H1 (cell line): Measurements from ENCODE around the gene SYNGR3. TPM values are rescaled to one million over a fixed set of nuclear protein-coding genes. Genes with fewer than 3 reads are reported as not detected.

ENCODE experiments used
- CTCF ChIA-PET: fragments of 300-600 bp; sonication (Branson Sonifier 250); formaldehyde crosslinking; loops from one replicate; lab custom pipeline; 2021; ENCODE audit not compliant: partially characterized antibody; lab: Charles Lee
- POLR2A ChIA-PET: fragments of 300-600 bp; sonication (Branson Sonifier 250); formaldehyde crosslinking; loops from one replicate; lab custom pipeline; 2021; ENCODE audit warnings: inconsistent platforms; ENCODE audit not compliant: partially characterized antibody; lab: Charles Lee
- DNase-seq, 2 experiments: peaks; one replicate each; pipeline versions ENCODE4 v3.0.0 to v3.0.0-alpha.2; 2010 to 2022; ENCODE audit warnings: low spot score in 2 of 2, low read depth in 1 of 2, mixed read lengths in 1 of 2
- FAIRE-seq: peaks from 2 replicates; lab custom pipeline; 2011; peaks lifted over from hg19 to GRCh38; lab: Jason Lieb, UNC
- H2AFZ ChIP-seq: 2 replicates; pipeline ENCODE4 v1.8.1; 2012; ENCODE audit warnings: low read length, inconsistent platforms
- H2AK5ac ChIP-seq: 2 replicates; pipeline ENCODE4 v1.6.1; 2013; ENCODE audit warnings: low read depth, low read length
- H2BK120ac ChIP-seq: replicated peaks from 2 replicates; pipeline ENCODE3; 2013; ENCODE audit warnings: low read depth, low read length, inconsistent platforms
- H2BK12ac ChIP-seq: 2 replicates; pipeline ENCODE4 v1.6.1; 2013; ENCODE audit warnings: low read depth, low read length
- H2BK15ac ChIP-seq: 2 replicates; pipeline ENCODE4 v1.6.1; 2013; ENCODE audit warnings: low read length
- H2BK20ac ChIP-seq: 2 replicates; pipeline ENCODE4 v1.6.1; 2013; ENCODE audit warnings: low read length
- H2BK5ac ChIP-seq: 2 replicates; pipeline ENCODE4 v1.6.1; 2013; ENCODE audit warnings: low read depth, low read length
- H3K14ac ChIP-seq: 2 replicates; pipeline ENCODE4 v1.6.1; 2013; ENCODE audit warnings: inconsistent platforms; ENCODE audit not compliant: insufficient read length
- H3K18ac ChIP-seq: 2 replicates; pipeline ENCODE4 v1.6.1; 2013; ENCODE audit warnings: low read length; ENCODE audit errors: extremely low read depth
- H3K23ac ChIP-seq: 2 replicates; pipeline ENCODE4 v1.6.1; 2013; ENCODE audit warnings: inconsistent platforms; ENCODE audit not compliant: insufficient read length
- H3K23me2 ChIP-seq: 2 replicates; pipeline ENCODE4 v1.6.1; 2013; ENCODE audit warnings: low read depth, low read length
- H3K27ac ChIP-seq: 2 replicates; pipeline ENCODE4 v1.6.1; 2011; ENCODE audit warnings: low read depth, low read length, inconsistent platforms
- H3K27me3 ChIP-seq, 4 experiments: replicated peaks in 1 of 4; 1 replicate in 1 of 4; 2 replicates in 3 of 4; pipeline versions ENCODE4 v1.6.1 to v1.8.1; 2011 to 2013; ENCODE audit warnings: low read length in 3 of 4, mild to moderate bottlenecking in 3 of 4, inconsistent platforms in 2 of 4, mixed read lengths in 2 of 4, moderate library complexity in 1 of 4; ENCODE audit not compliant: control insufficient read depth in 3 of 4, insufficient read depth in 3 of 4; ENCODE audit errors: extremely low read depth in 1 of 4
- H3K36me3 ChIP-seq, 4 experiments: 2 replicates each; pipeline versions ENCODE4 v1.6.1 to v1.8.1; 2011 to 2013; ENCODE audit warnings: mild to moderate bottlenecking in 4 of 4, low read length in 3 of 4, moderate library complexity in 2 of 4, control low read depth in 1 of 4, inconsistent platforms in 1 of 4; ENCODE audit not compliant: insufficient read depth in 4 of 4, control insufficient read depth in 2 of 4
- H3K4ac ChIP-seq: replicated peaks from 2 replicates; pipeline ENCODE3; 2013; ENCODE audit warnings: low read length, low read depth, mixed read lengths, inconsistent platforms; ENCODE audit not compliant: insufficient read length
- H3K4me1 ChIP-seq, 4 experiments: replicated peaks in 1 of 4; 1 replicate in 1 of 4; 2 replicates in 3 of 4; pipeline versions ENCODE4 v1.6.1 to v1.8.1; 2011 to 2013; ENCODE audit warnings: low read length in 3 of 4, inconsistent platforms in 2 of 4, mixed read lengths in 1 of 4; ENCODE audit not compliant: insufficient read depth in 4 of 4, control insufficient read depth in 3 of 4
- H3K4me2 ChIP-seq, 2 experiments: 2 replicates each; pipeline versions ENCODE4 v1.6.1 to v1.8.1; 2011 to 2013; ENCODE audit warnings: low read depth in 2 of 2, low read length in 2 of 2, control low read depth in 1 of 2, inconsistent platforms in 1 of 2, mild to moderate bottlenecking in 1 of 2; ENCODE audit not compliant: insufficient read depth in 1 of 2
- H3K4me3 ChIP-seq, 4 experiments: fragments of 200-600, 300-600 bp in 1 of 4; sonication (generic), shearing (Covaris generic), sonication (Bioruptor Twin) in 1 of 4; 2 replicates each; pipeline versions ENCODE4 v1.5.1 to v1.8.1; 2011 to 2016; ENCODE audit warnings: low read length in 4 of 4, low read depth in 3 of 4, control low read depth in 2 of 4, inconsistent platforms in 2 of 4, mild to moderate bottlenecking in 2 of 4, mixed read lengths in 1 of 4, moderate library complexity in 1 of 4; ENCODE audit not compliant: insufficient read depth in 2 of 4; ENCODE audit errors: extremely low read depth in 1 of 4
- H3K56ac ChIP-seq: replicated peaks from 2 replicates; pipeline ENCODE3; 2013; ENCODE audit warnings: low read depth, mild to moderate bottlenecking, mixed read lengths, low read length, inconsistent platforms; ENCODE audit not compliant: insufficient read length
- H3K79me1 ChIP-seq: 2 replicates; pipeline ENCODE4 v1.6.1; 2013; ENCODE audit warnings: low read depth, low read length, control low read depth
- H3K79me2 ChIP-seq, 2 experiments: 2 replicates each; pipeline versions ENCODE4 v1.6.1 to v1.8.1; 2012 to 2013; ENCODE audit warnings: low read length in 2 of 2, mild to moderate bottlenecking in 2 of 2, inconsistent platforms in 1 of 2; ENCODE audit not compliant: insufficient read depth in 2 of 2, control insufficient read depth in 1 of 2
- H3K9ac ChIP-seq, 4 experiments: replicated peaks in 1 of 4; 1 replicate in 1 of 4; 2 replicates in 3 of 4; pipeline versions ENCODE4 v1.6.1 to v1.8.1; 2011 to 2013; ENCODE audit warnings: low read depth in 3 of 4, low read length in 3 of 4, control low read depth in 2 of 4, mild to moderate bottlenecking in 2 of 4, moderate library complexity in 2 of 4, inconsistent platforms in 1 of 4; ENCODE audit errors: extremely low read depth in 1 of 4
- H3K9me3 ChIP-seq, 2 experiments: 2 replicates each; pipeline versions ENCODE4 v1.6.1 to v1.8.1; 2012 to 2013; ENCODE audit warnings: mild to moderate bottlenecking in 2 of 2, moderate library complexity in 2 of 2, control low read depth in 1 of 2, inconsistent platforms in 1 of 2, low read depth in 1 of 2, low read length in 1 of 2, mixed read lengths in 1 of 2; ENCODE audit not compliant: insufficient read depth in 2 of 2
- H4K20me1 ChIP-seq, 2 experiments: replicated peaks in 1 of 2; 2 replicates each; pipeline versions ENCODE3 to v1.8.1; 2011 to 2013; ENCODE audit warnings: inconsistent platforms in 2 of 2, low read length in 2 of 2, mild to moderate bottlenecking in 1 of 2; ENCODE audit not compliant: insufficient read depth in 2 of 2, control insufficient read depth in 1 of 2
- H4K5ac ChIP-seq: 2 replicates; pipeline ENCODE4 v1.6.1; 2013; ENCODE audit warnings: low read length, low read depth, mixed read lengths, inconsistent platforms; ENCODE audit not compliant: insufficient read length
- H4K8ac ChIP-seq: 2 replicates; pipeline ENCODE4 v1.8.0; 2013; ENCODE audit warnings: mild to moderate bottlenecking, moderate library complexity, low read length, inconsistent platforms; ENCODE audit not compliant: insufficient read depth; ENCODE audit errors: extremely low read depth
- H4K91ac ChIP-seq: replicated peaks from 2 replicates; pipeline ENCODE3; 2013; ENCODE audit warnings: low read length, mixed read lengths, inconsistent platforms; ENCODE audit not compliant: insufficient read length
- ATF2 ChIP-seq: IDR thresholded peaks from 2 replicates; pipeline ENCODE4 v1.6.1; 2012; ENCODE audit warnings: low read length, inconsistent platforms
- KDM4A ChIP-seq: IDR thresholded peaks from one replicate; pipeline ENCODE4 v1.7.1; 2012; ENCODE audit warnings: low read depth, mild to moderate bottlenecking, moderate library complexity, low read length, inconsistent platforms; ENCODE audit not compliant: severe bottlenecking
- PHF8 ChIP-seq: fragments of 200-600 bp; sonication (generic); conservative IDR thresholded peaks from 2 replicates; pipeline ENCODE4 v1.7.1; 2012; ENCODE audit warnings: low read depth, mild to moderate bottlenecking, inconsistent platforms, low read length, moderate library complexity
- WGBS, 2 experiments: shearing (Covaris generic) in 1 of 2; methylation state at CpG; one replicate each; pipeline versions ENCODE4 v1.1.6 to v1.1.7; 2013 to 2015; ENCODE audit warnings: low lambda C conversion rate in 2 of 2, mixed read lengths in 2 of 2, inconsistent platforms in 1 of 2, low coverage in 1 of 2, missing lambda C conversion rate in 1 of 2; ENCODE audit not compliant: insufficient replicate concordance in 2 of 2, insufficient coverage in 1 of 2, insufficient read length in 1 of 2; ENCODE audit errors: extremely low coverage in 1 of 2, missing lambda C conversion rate in 1 of 2; 5-methylcytosine and 5-hydroxymethylcytosine counted together
- polyA plus RNA-seq, 7 experiments: library from polyadenylated mRNA; depleted of rRNA in 3 of 7; stranded (reverse) in 5 of 7; unstranded in 2 of 7; fragments of >200 nt in 5 of 7; fragments of 200-250 nt in 2 of 7; gene quantifications; 1 replicate in 5 of 7; 2 replicates in 1 of 7; 4 replicates in 1 of 7; pipeline versions ENCODE4 v1.2.1 to v1.2.3, GENCODE V29; 2011 to 2013; ENCODE audit warnings: missing spikeins in 2 of 7, mixed read lengths in 2 of 7
- total RNA-seq: library from RNA; stranded (reverse); fragmentation: NEBNext Ultra II Directional; extraction: Animal tissue kit (Norgen Biotek cat#: 25700); gene quantifications from 2 replicates; pipeline ENCODE4 v1.2.1, GENCODE V29; 2021

The SYNGR3 gene
- total and polyA plus RNA-seq, 2 of the 8 experiments (the other 6 are each of a cell fraction or from before 2014, with no cell fraction given) = 36.2 to 49.9 TPM

- no peak for DNase-seq
- Histone ChIP-seq H2AK5ac (no peak overlapping the region), H3K4me3 (peak overlapping the region; percentile 36 to 77 (median 51); a peak in 7 of 8 replicates), H3K18ac (no peak overlapping the region), H3K23me2 (peaks cover 22% of the 10 kb centered on the region; the same call in 1 of the 2 replicates), H2BK20ac (no peak overlapping the region), H4K91ac (no peak overlapping the region), H2BK120ac (no peak overlapping the region), H4K5ac (no peak overlapping the region), H3K27me3 (peaks cover 4 to 37% (median 24%) of the 10 kb centered on the region in 4 experiments), H3K9ac (no peak overlapping the region), H4K20me1 (peaks cover 7 to 10% of the 10 kb centered on the region in 2 experiments), H3K79me2 (peaks cover 0 to 3% of the 10 kb centered on the region in 2 experiments; a peak in 1 of 4 replicates), H3K4ac (no peak overlapping the region), H3K4me2 (peak overlapping the region; percentile 83 to 96; a peak in 3 of 4 replicates), H3K23ac (no peak overlapping the region), H2AFZ (no peak overlapping the region), H4K8ac (0 out of 2 replicates have a peak overlapping the region, but pooled peaks have one; percentile 37), H3K4me1 (peaks cover 0 to 31% (median 19%) of the 10 kb centered on the region in 4 experiments; a peak in 6 of 7 replicates), H3K9me3 (no peaks in the 10 kb centered on the region), H3K79me1 (no peaks in the 10 kb centered on the region), H2BK15ac (no peak overlapping the region), H2BK12ac (no peak overlapping the region), H3K27ac (no peak overlapping the region), H3K14ac (no peak overlapping the region), H2BK5ac (no peak overlapping the region), H3K36me3 (peaks cover 2 to 5% (median 3%) of the 10 kb centered on the region in 4 experiments; a peak in 3 of 8 replicates), H3K56ac (no peak overlapping the region)
- ChIA-PET POLR2A (interaction anchor here (0.6 to 28.2 kb wide), 9 partner anchors 7 to 165 kb away, joined by 3 to 736 read pairs (median 10); partner anchors contain the start of genes GFER, NDUFB10, NOXO1 and RNF151), CTCF (interaction anchor here (1.4 to 6.8 kb wide), 3 partner anchors 8 to 100 kb away, joined by 3 to 55 read pairs (median 5); partner anchors contain the start of gene NOXO1)
- no peak for FAIRE-seq
- TF ChIP-seq KDM4A (peak; percentile 7), PHF8 (0 out of 2 replicates have a peak, but pooled peaks have one; percentile 12), ATF2 (no peak)
- WGBS, 2 experiments = no CpG with 5 or more reads among the region's 25 CpGs
These were observed 256 bp downstream of the SYNGR3 start for GRCh38 chr16:1990101-1990350.
